K562 (cell line): ENCODE data around the gene MTCH2. TPM values are rescaled to one million over a fixed set of nuclear protein-coding genes. Genes with fewer than 3 reads are reported as not detected.
A peak's percentile ranks its signal among the peaks of the same experiment; 100 is the strongest.

Source experiments
- BHLHE40 ChIP-seq: IDR thresholded peaks from 2 replicates; pipeline ENCODE4 v1.6.1; 2011; ENCODE audit warnings: low read length, improper control_type of control experiment
- CCAR2 ChIP-seq: fragments of 200-400 bp; formaldehyde crosslinking; IDR thresholded peaks from 2 replicates; pipeline ENCODE4 v1.6.1; 2017; ENCODE audit warnings: mild to moderate bottlenecking, low read depth, low read length
- CGGBP1 ChIP-seq: fragments of 250-450 bp; sonication (Bioruptor Pico); IDR thresholded peaks from 2 replicates; pipeline ENCODE4 v1.9.0; 2021; ENCODE audit warnings: mild to moderate bottlenecking
- ELF4 ChIP-seq: fragments of 450-650 bp; formaldehyde crosslinking; IDR thresholded peaks from 2 replicates; pipeline ENCODE4 v1.4.0; 2022; ENCODE audit warnings: missing genetic modification characterization
- FOXK2 ChIP-seq, 2 experiments: fragments of 450-650 bp; IDR thresholded peaks in 1 of 2; conservative IDR thresholded peaks in 1 of 2; 2 replicates each; pipeline ENCODE4 v1.6.1; 2016; ENCODE audit warnings: low read depth in 2 of 2, mild to moderate bottlenecking in 1 of 2
- KAT8 ChIP-seq: fragments of 450-650 bp; IDR thresholded peaks from 2 replicates; pipeline ENCODE4 v1.6.1; 2016; ENCODE audit warnings: low read depth, mild to moderate bottlenecking
- MAX ChIP-seq: sonication (generic); formaldehyde crosslinking; IDR thresholded peaks from 2 replicates; pipeline ENCODE4 v1.9.0; 2022; ENCODE audit warnings: mild to moderate bottlenecking, missing genetic modification reagents
- NCOA1 ChIP-seq: fragments of 450-650 bp; IDR thresholded peaks from 2 replicates; pipeline ENCODE4 v1.6.1; 2016; ENCODE audit warnings: low read depth
- NONO ChIP-seq, 2 experiments: fragments of 200-400 bp in 1 of 2; fragments of 450-650 bp in 1 of 2; formaldehyde crosslinking in 1 of 2; IDR thresholded peaks; 2 replicates each; pipeline ENCODE4 v1.6.1; 2017; ENCODE audit warnings: low read depth in 2 of 2, mild to moderate bottlenecking in 2 of 2, moderate library complexity in 2 of 2, low read length in 1 of 2
- NR2C2 ChIP-seq, 2 experiments: fragments of 200-800 bp in 1 of 2; sonication (Bioruptor generic) in 1 of 2; sonication (generic) in 1 of 2; formaldehyde crosslinking in 1 of 2; IDR thresholded peaks; 2 replicates each; pipeline versions ENCODE4 v1.6.1 to v1.8.0; 2016 to 2022; ENCODE audit warnings: mild to moderate bottlenecking in 1 of 2, missing compliant biosample characterization in 1 of 2, missing genetic modification characterization in 1 of 2, missing genetic modification reagents in 1 of 2
- PHF8 ChIP-seq: fragments of 200-600 bp; sonication (generic); IDR thresholded peaks from 2 replicates; pipeline ENCODE4 v1.6.1; 2012; ENCODE audit warnings: mixed run types, mild to moderate bottlenecking, inconsistent platforms, low read length, moderate library complexity, borderline replicate concordance
- RAD21 ChIP-seq, 2 experiments: fragments of 250-450 bp in 1 of 2; fragments of 450-650 bp in 1 of 2; sonication (Bioruptor Pico) in 1 of 2; formaldehyde crosslinking in 1 of 2; IDR thresholded peaks in 1 of 2; conservative IDR thresholded peaks in 1 of 2; 2 replicates each; pipeline versions ENCODE4 v1.4.0 to v1.8.0; 2020 to 2022; ENCODE audit warnings: mild to moderate bottlenecking in 2 of 2, moderate library complexity in 1 of 2
- RNF2 ChIP-seq: sonication (generic); IDR thresholded peaks from 2 replicates; pipeline ENCODE4 v1.6.1; 2016
- SAFB ChIP-seq: fragments of 200-400 bp; formaldehyde crosslinking; IDR thresholded peaks from 2 replicates; pipeline ENCODE4 v1.6.1; 2017; ENCODE audit warnings: low read depth, low read length, borderline replicate concordance
- THRB ChIP-seq: fragments of 450-650 bp; formaldehyde crosslinking; conservative IDR thresholded peaks from 2 replicates; pipeline ENCODE4 v1.4.0; 2022; ENCODE audit warnings: mild to moderate bottlenecking, missing genetic modification characterization
- ZNF217 ChIP-seq: sonication (generic); formaldehyde crosslinking; IDR thresholded peaks from 2 replicates; pipeline ENCODE4 v1.8.0; 2022; ENCODE audit warnings: mild to moderate bottlenecking, missing genetic modification reagents
- ZNF699 ChIP-seq: fragments of 250-450 bp; sonication (Bioruptor Pico); IDR thresholded peaks from 2 replicates; pipeline ENCODE4 v1.8.0; 2021; ENCODE audit warnings: mild to moderate bottlenecking, moderate library complexity; ENCODE audit not compliant: insufficient replicate concordance
- polyA plus RNA-seq, 8 experiments: library from polyadenylated mRNA; depleted of rRNA in 4 of 8; stranded (reverse) in 5 of 8; unstranded in 3 of 8; fragments of >200 nt; fragmentation: Nextera tagmentation in 2 of 8; fragmentation: Illumina TruSeq in 1 of 8; extraction: Ambion mirVana in 2 of 8; extraction: Trizol in 1 of 8; gene quantifications; 2 replicates each; pipeline versions ENCODE4 v1.2.1 to v1.2.3, GENCODE V29; 2011 to 2014; ENCODE audit warnings: inconsistent platforms in 1 of 8, missing spikeins in 1 of 8
- total RNA-seq, 7 experiments: library from RNA; depleted of rRNA in 6 of 7; stranded (reverse); fragments of >200 nt in 6 of 7; fragmentation: Illumina TruSeq in 2 of 7; extraction: Trizol in 2 of 7; gene quantifications; 2 replicates each; pipeline versions ENCODE4 v1.2.1 to v1.2.3, GENCODE V29; 2011 to 2021; ENCODE audit warnings: low replicate concordance in 1 of 7
- TF ChIP-seq, protein P1 (sequence below): fragments of 450-650 bp; IDR thresholded peaks from 2 replicates; pipeline ENCODE4 v1.6.1; 2017; ENCODE audit warnings: mild to moderate bottlenecking, moderate library complexity
- TF ChIP-seq, protein P2 (sequence below): fragments of 450-650 bp; conservative IDR thresholded peaks from 2 replicates; pipeline ENCODE4 v1.6.1; 2016; ENCODE audit warnings: missing genetic modification characterization, low read depth, mild to moderate bottlenecking, missing compliant biosample characterization, moderate library complexity
- TF ChIP-seq, protein P3 (sequence below): fragments of 450-650 bp; formaldehyde crosslinking; IDR thresholded peaks from 2 replicates; pipeline ENCODE4 v1.4.0; 2020; ENCODE audit warnings: mild to moderate bottlenecking, moderate library complexity
- TF ChIP-seq, protein P4 (sequence below): fragments of 450-650 bp; IDR thresholded peaks from 2 replicates; pipeline ENCODE4 v1.6.1; 2016; ENCODE audit warnings: missing biosample characterization, missing genetic modification characterization

The MTCH2 gene
- total and polyA plus RNA-seq, 9 of the 15 experiments (the other 6 are each of a cell fraction or from before 2014, with no cell fraction given): 95.4 to 620 (median 198) TPM

GRCh38 chr11:47672283-47672730 lies 29.9 kb upstream of the MTCH2 start (continued):
- TF ChIP-seq FOXK2 (conservative IDR thresholded peaks at IDR 0.05 in 1 of 2, IDR thresholded peaks at IDR 0.05 in 1 of 2; ENCODE audit: low read depth in 2 of 2) (peak; percentile 42 to 66; a peak in 2 of 4 replicates), ZNF699 (no peak), PHF8 (no peak), KAT8 (no peak), RAD21 (CRISPR knock-in tag; conservative IDR thresholded peaks at IDR 0.05 in 1 of 2, IDR thresholded peaks at IDR 0.05 in 1 of 2) (no peak), CGGBP1 (CRISPR knock-in tag) (no peak), NR2C2 (CRISPR knock-in tag; IDR thresholded peaks at IDR 0.05) (no peak), NR2C2 (tag; IDR thresholded peaks at IDR 0.05) (peak; percentile 75), MAX (CRISPR knock-in tag) (no peak), BHLHE40 (no peak), ZNF217 (CRISPR knock-in tag) (no peak), THRB (no peak), SAFB (no peak), RNF2 (no peak), CCAR2 (no peak), NCOA1 (peak; percentile 44; the same call in 1 of the 2 replicates), ELF4 (CRISPR knock-in tag) (no peak), NONO (IDR thresholded peaks at IDR 0.05; ENCODE audit: low read depth in 2 of 2, low read length in 1 of 2) (no peak)
- TF ChIP-seq, protein P1, sequence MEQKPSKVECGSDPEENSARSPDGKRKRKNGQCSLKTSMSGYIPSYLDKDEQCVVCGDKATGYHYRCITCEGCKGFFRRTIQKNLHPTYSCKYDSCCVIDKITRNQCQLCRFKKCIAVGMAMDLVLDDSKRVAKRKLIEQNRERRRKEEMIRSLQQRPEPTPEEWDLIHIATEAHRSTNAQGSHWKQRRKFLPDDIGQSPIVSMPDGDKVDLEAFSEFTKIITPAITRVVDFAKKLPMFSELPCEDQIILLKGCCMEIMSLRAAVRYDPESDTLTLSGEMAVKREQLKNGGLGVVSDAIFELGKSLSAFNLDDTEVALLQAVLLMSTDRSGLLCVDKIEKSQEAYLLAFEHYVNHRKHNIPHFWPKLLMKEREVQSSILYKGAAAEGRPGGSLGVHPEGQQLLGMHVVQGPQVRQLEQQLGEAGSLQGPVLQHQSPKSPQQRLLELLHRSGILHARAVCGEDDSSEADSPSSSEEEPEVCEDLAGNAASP: no peak
- TF ChIP-seq, protein P2, sequence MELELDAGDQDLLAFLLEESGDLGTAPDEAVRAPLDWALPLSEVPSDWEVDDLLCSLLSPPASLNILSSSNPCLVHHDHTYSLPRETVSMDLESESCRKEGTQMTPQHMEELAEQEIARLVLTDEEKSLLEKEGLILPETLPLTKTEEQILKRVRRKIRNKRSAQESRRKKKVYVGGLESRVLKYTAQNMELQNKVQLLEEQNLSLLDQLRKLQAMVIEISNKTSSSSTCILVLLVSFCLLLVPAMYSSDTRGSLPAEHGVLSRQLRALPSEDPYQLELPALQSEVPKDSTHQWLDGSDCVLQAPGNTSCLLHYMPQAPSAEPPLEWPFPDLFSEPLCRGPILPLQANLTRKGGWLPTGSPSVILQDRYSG (tag): peak; percentile 76
- TF ChIP-seq, protein P3, sequence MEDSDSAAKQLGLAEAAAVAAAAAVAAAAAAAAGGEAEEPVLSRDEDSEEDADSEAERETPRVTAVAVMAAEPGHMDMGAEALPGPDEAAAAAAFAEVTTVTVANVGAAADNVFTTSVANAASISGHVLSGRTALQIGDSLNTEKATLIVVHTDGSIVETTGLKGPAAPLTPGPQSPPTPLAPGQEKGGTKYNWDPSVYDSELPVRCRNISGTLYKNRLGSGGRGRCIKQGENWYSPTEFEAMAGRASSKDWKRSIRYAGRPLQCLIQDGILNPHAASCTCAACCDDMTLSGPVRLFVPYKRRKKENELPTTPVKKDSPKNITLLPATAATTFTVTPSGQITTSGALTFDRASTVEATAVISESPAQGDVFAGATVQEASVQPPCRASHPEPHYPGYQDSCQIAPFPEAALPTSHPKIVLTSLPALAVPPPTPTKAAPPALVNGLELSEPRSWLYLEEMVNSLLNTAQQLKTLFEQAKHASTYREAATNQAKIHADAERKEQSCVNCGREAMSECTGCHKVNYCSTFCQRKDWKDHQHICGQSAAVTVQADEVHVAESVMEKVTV (CRISPR knock-in tag): no peak
- TF ChIP-seq, protein P4, sequence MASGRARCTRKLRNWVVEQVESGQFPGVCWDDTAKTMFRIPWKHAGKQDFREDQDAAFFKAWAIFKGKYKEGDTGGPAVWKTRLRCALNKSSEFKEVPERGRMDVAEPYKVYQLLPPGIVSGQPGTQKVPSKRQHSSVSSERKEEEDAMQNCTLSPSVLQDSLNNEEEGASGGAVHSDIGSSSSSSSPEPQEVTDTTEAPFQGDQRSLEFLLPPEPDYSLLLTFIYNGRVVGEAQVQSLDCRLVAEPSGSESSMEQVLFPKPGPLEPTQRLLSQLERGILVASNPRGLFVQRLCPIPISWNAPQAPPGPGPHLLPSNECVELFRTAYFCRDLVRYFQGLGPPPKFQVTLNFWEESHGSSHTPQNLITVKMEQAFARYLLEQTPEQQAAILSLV (tag): no peak
